SK-N-SH (cell line): ENCODE measurements around the gene KLK15.

Source experiments
- CTCF ChIP-seq: fragments of 200-600 bp; sonication (generic); IDR thresholded peaks from 2 replicates; pipeline ENCODE4 v1.6.1; 2017; ENCODE audit warnings: antibody characterized with exemption, mild to moderate bottlenecking, moderate library complexity
- EP300 ChIP-seq, 2 experiments: IDR thresholded peaks; 2 replicates each; pipeline versions ENCODE4 v1.4.0 to v1.6.1; 2012; ENCODE audit warnings: borderline replicate concordance in 1 of 2, low read depth in 1 of 2, low read length in 1 of 2
- EZH2phosphoT487 ChIP-seq: fragments of 200-600 bp; sonication (generic); IDR thresholded peaks from 2 replicates; pipeline ENCODE4 v1.6.1; 2017; ENCODE audit warnings: low read depth, mixed run types, mild to moderate bottlenecking, antibody characterized with exemption, moderate library complexity, borderline replicate concordance
- FOSL2 ChIP-seq: IDR thresholded peaks from 2 replicates; pipeline ENCODE4 v1.4.0; 2012; ENCODE audit warnings: low read depth, mild to moderate bottlenecking, moderate library complexity, borderline replicate concordance
- GATA2 ChIP-seq: sonication (generic); formaldehyde crosslinking; IDR thresholded peaks from 2 replicates; pipeline ENCODE4 v1.5.0; 2020; ENCODE audit warnings: mild to moderate bottlenecking, missing genetic modification reagents
- MAX ChIP-seq: IDR thresholded peaks from 2 replicates; pipeline ENCODE4 v1.4.0; 2012; ENCODE audit warnings: low read depth
- NFIC ChIP-seq: IDR thresholded peaks from 2 replicates; pipeline ENCODE4 v1.4.0; 2012; ENCODE audit warnings: borderline replicate concordance
- POLR2AphosphoS5 ChIP-seq: IDR thresholded peaks from 2 replicates; pipeline ENCODE4 v1.6.1; 2012; ENCODE audit warnings: low read depth, low read length
- SIN3A ChIP-seq: IDR thresholded peaks from 2 replicates; pipeline ENCODE4 v1.6.1; 2012; ENCODE audit warnings: low read depth, mild to moderate bottlenecking, low read length, moderate library complexity, borderline replicate concordance
- TCF12 ChIP-seq: IDR thresholded peaks from 2 replicates; pipeline ENCODE4 v1.4.0; 2012
- TEAD4 ChIP-seq: IDR thresholded peaks from 2 replicates; pipeline ENCODE4 v1.4.0; 2012; ENCODE audit warnings: mild to moderate bottlenecking, borderline replicate concordance; ENCODE audit not compliant: insufficient read depth
- USF2 ChIP-seq: fragments of 150-350 bp; IDR thresholded peaks from 2 replicates; pipeline ENCODE4 v1.6.1; 2017; ENCODE audit warnings: antibody characterized with exemption, low read length, low read depth, borderline replicate concordance

- TF ChIP-seq MAX, result no peak
- no peak for TF ChIP-seq EP300 (IDR thresholded peaks at IDR 0.05; ENCODE audit: borderline replicate concordance in 1 of 2, low read depth in 1 of 2, low read length in 1 of 2)
- TF ChIP-seq CTCF, result no peak
- no peak for TF ChIP-seq TCF12
- TF ChIP-seq POLR2AphosphoS5, result no peak
- no peak for TF ChIP-seq USF2
- TF ChIP-seq SIN3A, result no peak
- no peak for TF ChIP-seq TEAD4
- TF ChIP-seq GATA2 (CRISPR knock-in tag), result no peak
- TF ChIP-seq NFIC, result no peak
- TF ChIP-seq FOSL2, result no peak
- TF ChIP-seq EZH2phosphoT487, result no peak
Measured at GRCh38 chr19:50839712-50840655, 6.6 kb upstream of the KLK15 start.
